G401.6 (cell line): ENCODE data around the gene MYO16.
"Not testable (repeated sequence)": the region's sequence is repeated elsewhere in the genome, so short reads cannot be mapped to it uniquely, and the experiment has no call there.

Experiments
- FAIRE-seq: peaks from 2 replicates; lab custom pipeline; 2012; peaks lifted over from hg19 to GRCh38; lab: Jason Lieb, UNC

The MYO16 gene

DNA sequence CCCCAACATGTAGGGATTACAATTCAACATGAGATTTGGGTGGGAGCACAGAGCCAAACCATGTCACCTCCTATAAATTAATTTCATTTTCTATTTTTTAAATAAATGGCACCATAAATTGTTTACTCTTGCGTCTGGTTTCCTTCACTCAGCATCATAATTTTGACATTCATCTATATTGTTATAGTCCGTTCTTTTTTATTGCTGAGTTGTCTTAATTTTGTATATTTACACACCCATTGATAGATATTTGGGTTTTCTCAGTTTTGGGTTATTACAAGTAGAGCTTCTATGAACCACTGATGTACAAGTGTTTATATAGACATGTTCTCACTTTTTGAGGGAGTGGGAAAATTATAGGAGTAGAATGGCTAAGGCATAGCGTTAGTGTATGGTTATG lies 445.4 kb downstream of the MYO16 start:
- no peak for FAIRE-seq

DNA sequence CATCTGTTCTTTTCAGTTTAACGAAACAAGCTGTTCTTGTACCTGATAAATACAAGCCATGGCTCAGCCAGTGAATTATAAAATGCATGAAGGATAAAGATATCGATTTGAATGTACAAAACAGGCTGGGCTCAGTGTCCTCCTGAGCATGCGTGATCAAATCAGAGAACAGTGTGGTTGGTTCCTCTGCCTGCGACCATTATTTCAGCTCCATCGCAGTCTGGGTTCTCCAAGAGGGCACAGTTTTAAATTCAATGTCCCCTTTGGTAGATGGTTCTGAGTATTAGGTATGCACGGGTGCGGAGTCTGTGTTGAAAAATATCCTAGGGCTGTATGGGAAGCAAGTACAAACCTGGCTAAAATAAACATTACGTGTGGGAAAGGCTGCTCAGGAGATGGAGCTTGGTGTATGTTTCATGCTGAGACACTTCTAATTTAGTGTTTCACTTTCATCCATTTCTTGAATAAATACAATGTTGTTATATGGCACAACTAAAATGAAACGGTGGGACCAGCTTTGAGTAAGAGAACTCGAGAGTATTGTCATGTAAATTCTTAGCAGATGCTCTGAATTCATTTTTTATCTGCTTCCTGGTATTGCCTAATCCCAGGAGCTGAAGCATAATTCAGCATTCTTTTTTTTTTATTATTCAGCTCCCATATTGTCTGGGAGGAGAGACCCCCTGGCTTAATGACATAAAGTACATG lies 458.7 kb downstream of the MYO16 start:
- no peak for FAIRE-seq

DNA sequence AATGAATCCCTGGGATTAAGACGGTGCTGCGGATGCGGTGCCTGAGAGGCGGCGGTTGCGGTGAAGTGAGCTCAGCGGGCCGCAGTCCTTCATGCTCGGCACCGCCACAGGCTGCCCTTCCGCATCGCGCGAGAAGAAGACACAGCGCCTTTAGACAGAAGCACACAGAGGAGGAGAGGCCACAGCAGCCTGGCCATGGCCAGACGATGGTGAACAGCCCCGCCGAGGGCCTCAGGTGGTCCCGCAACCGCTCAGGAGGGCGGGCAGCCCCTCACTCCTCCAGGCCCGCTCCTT lies 459.2 kb downstream of the MYO16 start:
- FAIRE-seq, result no peak

DNA sequence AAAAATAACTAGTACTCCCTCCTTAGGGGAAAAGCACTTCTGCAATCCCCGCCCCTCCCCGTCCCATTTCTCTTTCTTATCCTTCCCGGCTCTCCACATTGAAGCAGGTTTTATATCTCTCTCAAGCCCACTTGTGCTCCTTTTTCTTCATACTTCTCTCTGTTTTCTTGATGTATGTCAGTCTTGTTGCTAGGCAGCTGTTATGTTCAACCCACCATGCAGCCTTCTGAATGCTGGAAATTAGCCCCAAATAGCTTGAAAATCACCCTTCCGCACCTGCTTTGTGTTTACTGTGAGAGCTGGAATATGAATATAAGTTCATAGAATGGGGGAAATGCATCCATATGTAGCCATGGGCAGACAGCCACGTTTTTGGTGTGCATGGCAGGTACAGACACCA lies 461.4 kb downstream of the MYO16 start:
- FAIRE-seq, result no peak

DNA sequence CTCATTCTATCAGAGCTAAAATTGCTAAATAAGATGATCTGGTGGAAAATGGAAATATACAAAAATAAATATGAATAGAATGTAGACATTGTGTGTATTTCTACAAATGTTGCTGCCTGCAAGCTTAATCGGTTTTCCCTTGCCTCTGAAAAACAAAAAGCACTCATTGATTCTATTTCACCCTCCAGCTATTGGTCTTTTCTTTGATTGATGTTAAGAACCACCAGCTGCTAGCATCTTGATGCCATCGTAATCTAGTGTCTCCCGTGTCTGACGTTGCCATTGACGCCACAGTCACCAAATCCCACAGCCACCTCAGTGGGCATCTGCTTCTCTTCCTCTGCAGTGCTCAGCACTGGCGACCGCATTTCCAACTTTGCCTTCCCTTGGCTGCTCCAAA lies 461.8 kb downstream of the MYO16 start:
- FAIRE-seq, result no peak

DNA sequence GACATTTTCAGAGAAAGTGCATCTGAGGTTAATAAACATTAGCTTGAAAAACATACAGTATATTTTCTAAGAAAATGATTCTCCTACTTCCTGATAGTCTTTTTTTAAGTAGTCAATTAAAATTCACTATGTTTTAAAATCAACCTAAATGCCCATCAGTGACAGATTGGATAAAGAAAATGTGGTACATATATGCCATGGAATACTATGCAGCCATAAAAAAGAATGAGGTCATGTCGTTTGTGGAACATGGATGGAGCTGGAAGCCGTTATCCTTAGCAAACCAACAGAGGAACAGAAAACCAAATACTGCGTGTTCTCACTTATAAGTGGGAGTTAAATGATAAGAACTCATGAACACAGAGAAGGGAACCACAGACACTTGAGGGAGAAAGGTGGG lies 462.8 kb downstream of the MYO16 start:
- FAIRE-seq, result not testable (repeated sequence)

DNA sequence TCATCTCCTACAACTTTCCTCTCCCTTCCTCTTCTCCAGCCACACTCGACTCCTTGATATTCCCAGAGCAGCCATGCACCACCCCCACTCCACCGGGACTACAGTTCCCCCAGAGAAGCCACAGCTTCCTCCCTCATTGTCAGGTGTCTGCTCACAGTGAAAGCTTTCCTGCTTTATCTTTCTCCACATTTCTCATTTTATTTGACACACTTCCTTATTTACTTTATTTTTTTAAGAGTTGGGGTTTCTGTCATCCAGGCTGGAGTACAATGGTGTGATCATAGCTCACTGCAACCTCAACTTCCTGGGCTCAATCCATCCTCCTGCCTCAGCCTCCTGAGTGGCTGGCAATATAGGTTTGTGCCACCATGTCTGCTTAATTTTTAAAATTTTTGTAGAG lies 464.6 kb downstream of the MYO16 start:
- no peak for FAIRE-seq

DNA sequence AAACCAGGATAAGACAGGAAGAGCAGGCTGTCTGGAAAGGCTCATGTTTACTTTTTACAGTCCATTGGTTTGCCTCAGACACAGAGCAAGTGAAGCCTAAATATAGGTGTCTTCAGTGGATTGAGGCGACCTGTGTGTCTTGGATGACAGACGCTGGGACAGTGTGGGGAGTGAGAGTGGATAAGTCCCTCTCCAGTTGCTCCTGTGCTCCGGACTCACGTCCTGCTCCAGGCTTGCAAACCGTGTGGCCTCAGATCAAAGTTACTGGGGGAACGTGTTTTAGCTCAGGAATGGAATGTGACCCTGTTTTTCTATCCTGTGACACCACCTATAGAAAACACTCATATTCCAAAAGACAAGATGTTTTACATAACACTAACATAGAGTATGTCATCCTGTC lies 465.7 kb downstream of the MYO16 start:
- FAIRE-seq, result no peak

DNA sequence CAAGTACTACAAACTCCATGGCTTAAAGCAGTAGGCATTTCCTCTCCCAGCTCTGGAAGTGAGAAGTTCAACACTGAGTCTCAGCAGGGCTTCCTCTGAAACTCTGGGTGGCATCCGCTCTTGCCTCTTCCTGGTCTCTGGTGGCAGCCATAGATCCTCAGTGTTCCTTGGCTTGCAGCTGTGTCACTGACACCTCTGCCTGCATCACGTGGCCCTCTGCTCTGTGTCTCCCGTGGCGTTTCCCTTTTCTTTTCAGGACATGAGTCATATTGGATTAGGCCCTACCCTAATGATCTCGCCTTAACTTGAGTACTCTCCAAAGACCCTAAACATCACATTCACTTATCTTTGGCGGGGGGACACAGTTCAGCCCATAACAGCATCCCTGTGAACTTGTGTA lies 466.7 kb downstream of the MYO16 start:
- FAIRE-seq, result no peak

DNA sequence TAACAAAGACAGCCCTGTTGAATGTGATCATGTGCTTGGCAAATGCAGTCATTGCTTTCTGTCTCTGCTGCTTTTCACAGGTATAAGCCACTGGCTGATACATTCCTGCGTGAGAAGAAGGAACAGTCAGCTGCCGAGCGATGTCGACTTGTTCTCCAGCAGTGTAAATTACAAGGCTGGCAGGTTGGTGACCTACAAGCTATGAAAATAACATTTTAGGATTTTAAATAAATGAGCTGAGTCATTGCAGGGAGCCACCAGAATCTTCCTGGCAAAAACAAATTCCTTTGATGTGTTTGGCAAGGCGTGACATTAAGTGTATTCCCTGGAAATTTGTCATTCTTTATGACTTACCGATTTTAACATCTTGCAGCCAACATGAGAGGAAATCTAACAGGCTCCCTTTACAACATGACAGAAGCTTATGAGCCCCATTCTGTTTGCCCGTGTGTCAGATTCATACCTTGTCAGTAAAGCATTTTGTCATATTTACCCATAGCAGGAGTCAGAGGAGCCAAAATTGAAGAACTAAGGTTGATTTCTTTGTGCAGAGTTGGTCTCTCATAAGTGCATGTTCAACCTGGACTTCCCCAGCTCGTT lies 471.4 kb downstream of the MYO16 start:
- no peak for FAIRE-seq

DNA sequence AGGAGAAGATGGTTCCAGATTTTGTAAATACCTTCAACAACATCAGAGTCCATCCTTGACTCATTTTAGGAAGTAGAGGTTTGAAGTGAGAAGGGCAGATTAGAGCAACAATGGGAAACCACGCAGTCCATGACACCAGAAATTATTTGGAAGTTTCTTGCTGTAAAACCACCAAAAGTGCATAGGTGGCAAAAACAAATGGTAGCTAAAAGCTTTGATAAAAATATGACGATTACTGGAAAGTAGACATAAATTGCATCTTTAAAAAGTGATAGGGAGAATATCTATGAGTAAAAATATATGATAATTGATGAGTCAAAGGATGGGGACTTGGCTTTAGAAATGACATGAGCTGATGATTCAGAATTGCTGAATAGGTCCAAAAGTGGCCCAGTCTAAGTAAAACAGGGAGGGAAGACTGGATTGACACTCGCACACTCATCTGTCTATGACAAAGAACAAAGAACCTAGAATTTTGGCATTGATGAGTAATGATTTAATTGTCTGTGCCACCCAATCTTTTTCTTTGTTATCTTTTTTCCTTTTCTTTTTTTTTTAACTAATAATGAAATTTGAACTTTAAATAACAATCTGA lies 472.2 kb downstream of the MYO16 start:
- FAIRE-seq, result no peak

DNA sequence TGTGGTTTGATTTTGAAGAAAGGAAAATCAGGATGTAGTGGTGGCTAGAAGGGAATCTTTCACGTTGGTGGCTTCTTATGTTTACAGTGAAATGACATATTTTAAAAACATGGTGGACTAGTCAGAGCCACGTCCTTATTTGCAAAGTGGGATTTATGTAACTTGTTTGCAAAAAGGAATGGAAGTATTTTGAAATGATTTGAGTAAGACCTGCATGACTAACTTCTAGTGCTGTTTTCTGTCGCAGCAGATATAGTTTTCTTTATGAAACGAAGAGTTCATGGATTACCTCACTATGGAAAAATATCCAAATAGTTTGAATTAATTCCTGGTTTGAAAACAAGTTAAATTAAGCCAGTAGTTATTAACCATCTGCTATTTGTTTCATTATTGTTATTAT lies 476.5 kb downstream of the MYO16 start:
- no peak for FAIRE-seq

DNA sequence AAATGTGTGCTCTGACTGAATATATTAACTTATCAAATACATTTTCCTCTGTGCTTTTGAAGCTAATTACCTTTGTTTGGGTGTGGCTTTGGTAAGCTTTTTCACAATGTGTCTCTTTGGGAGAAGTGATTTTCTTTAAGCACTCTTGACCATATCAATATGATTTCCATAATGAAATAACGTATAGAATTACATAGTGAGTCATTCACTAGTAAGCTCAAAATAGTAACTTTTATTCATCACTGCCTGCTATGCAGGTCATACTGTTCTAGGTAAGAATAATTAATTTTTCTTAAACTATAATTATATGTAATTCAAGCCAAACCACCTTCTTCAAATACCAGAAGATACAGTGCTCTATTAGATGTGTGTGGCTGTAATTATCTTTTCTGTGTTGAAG lies 480.7 kb downstream of the MYO16 start:
- FAIRE-seq, result no peak

DNA sequence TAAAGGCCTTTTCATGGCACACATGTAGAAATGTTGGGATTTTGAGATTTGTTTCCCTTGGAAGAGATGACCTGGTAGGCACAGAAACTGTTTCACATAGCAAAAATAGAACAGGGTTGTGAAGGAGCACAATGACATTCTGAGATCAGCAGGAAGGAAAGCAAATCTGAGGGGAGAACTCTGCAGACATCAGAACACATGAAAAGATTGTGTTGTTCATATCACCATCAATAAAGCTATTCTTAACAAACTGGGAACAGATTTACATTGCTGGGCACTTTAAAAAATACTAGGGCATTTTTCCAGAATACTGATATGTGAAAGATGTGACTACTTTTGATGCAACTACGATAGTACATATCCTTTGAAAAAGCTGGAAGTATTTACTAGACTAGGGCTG lies 481.7 kb downstream of the MYO16 start:
- no peak for FAIRE-seq

DNA sequence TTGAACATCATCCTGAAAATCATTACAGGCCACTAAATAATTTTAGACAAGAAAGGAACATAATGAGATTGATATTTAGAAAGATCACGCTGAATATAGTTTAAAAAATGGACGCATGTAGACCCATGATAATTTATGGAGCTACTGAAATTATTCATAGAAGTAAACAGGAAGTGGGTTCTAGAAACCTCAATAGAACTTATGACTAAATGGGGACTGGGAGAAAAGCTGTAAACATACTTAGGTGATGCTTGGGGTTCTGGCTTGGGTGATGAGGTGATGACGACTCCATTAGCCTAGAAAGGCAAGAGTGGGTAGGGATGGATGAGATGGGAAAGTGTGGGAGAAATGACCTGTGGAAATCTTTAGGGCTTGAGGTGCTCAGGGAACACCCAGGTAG lies 484.0 kb downstream of the MYO16 start:
- FAIRE-seq, result no peak

DNA sequence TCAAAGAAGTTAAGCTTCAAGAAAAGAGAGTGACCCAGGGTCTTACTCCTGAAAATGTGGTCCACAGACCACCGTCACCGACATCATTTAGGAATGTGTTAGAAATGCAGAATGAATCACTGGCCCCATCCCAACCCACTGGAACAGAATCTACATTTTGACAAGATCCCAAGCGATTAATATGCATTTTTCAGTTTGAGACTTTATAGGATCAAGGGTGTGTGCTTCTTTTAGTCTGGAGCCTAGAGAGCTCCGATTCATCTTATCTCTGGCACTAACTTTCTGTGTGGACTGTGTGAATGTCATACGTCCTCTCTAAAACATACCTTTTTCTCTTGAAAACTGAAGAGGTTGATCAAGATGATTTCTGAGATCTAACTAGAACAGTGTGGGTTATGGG lies 484.8 kb downstream of the MYO16 start:
- FAIRE-seq, result no peak

DNA sequence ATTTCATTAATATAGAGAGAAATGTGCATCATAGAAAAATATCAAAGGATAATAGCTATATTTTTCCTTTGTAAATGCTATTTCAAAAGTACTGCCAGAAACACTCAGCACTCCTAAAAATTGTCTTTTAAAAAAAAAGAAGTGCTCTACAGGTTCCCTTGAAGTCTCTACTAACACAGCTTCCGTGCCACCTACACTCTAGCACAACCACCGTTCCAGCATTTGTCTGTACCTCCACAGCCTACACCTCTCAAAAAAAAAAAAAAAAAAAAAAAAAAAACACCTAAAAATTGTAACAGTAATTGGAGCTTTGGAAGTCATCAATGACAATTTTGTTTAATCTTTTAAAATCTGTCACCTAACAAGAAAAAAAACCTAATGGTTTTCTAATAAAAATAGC lies 485.6 kb downstream of the MYO16 start:
- no peak for FAIRE-seq

DNA sequence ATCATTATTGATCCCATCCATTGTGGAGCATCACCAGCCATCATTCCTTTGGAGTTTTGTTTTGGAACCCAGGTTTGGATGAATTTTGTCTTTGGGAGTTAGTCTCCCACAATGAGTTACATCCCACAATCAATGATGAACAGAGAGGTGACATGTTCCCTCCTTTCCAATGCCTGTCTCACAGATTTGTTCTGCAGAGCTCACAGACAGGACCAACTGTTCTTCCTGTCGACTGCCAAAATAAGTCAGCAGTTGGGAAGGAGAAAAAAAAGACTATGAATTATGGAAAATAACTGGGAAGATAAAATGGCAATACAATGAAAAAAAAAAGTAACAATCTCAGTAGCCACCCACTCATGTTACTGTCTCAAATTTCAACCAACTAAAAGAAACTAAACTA lies 489.1 kb downstream of the MYO16 start:
- FAIRE-seq, result no peak

DNA sequence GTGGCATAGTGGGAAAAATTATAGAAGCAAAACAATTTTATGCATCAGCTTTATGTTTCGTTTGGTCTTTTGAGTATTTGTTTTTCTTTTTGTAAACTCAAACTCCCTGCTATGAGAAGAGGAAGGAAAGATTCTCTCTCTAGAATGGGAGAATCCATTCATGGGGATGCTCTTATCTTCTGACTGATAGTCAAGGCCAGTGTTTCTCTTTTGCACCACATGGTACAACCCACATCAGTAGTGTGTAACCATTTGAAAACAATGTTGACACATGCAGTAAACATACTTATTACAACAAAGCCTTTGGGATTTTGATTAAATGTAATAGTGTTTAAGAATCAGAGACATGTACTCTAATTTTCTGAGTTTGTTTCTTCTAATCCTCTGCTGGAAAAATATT lies 490.5 kb downstream of the MYO16 start:
- FAIRE-seq, result no peak

DNA sequence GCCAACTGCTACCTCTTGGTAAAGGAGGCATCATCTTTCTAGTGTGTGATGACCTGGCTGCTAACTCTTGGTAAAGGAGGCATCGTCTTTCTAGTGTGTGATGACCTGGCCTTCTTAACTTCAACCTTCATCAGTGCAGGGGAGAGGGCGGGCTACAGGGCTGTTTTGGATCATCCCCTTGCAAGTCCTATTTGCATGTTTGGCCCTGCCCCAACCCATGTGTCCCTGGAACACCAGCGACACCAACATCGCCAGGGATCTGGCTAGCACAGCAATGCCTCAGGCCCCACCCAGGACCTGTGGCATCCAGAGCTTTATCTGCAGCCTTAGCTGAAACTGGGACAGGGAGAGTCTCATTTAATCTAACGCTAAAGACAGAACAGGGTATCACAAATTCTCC lies 492.4 kb downstream of the MYO16 start:
- FAIRE-seq, result no peak

DNA sequence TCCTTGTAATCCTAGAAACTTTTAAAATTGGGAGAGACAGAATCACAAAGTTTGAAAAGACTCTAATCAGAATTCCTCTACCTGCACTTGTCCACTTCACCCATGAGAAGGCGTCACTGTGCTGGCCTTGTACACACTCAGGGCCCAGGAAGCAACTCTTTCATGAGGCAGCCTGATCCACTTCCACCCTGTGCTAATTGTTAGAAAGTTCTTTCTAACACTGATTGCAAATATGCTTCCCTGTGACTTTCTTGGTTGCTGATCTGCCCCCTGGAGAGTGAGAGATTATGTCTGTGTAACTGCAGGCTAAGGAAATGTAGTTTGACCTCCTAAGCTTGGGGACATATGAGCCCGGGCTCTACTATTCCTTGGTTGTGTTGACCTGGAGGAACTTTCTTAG lies 494.6 kb downstream of the MYO16 start:
- FAIRE-seq, result no peak

DNA sequence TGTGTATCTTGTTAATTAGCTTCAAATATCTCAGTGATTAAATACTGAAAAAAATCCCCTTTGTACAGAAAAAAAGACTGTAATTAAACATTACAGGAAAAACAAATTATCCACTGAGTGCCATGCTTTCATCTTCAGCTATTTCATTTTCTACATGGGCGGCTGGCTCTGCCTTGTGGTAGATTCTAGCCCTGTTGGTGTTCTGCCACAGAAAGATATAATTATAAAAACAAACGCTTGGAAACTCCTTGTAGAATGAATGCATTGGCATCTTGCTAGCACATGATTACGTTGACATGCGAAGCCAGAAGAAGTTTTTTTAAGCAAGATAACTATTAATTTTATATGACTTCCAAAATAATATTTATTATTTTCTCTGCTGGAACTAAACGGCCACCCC lies 496.8 kb downstream of the MYO16 start:
- FAIRE-seq, result no peak

DNA sequence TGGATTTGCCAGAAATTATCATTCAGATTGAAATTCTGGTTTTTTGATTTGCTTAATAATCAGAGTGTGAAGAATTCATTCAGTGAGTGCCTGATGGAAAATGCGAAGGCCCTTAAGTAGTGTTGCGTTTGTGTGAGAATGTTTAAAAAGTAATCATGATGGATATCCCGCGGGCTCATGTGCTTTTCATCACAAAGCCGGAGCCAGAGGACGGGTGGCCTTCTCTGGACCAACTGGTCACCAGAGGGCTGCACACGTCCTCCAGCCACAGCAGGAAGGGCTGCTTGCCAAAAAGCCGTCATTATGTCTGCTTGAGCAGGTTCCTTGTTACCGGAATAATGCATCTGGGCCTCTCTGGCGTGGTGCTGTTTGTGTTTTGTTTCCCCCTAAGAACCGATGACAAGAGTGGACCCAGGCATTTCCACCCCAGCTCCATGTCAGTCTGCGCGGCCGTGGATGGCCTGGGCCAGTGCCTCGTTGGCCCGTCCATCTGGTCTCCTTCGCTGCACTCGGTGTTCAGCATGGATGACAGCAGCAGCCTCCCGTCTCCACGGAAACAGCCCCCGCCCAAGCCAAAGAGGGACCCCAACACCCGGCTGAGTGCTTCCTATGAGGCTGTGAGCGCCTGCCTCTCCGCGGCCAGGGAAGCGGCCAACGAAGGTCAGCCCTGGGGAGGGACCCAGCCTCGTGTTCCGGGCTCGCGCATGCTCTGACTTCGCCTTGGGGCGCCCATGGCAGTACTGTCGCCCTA lies 497.7 kb downstream of the MYO16 start:
- no peak for FAIRE-seq

DNA sequence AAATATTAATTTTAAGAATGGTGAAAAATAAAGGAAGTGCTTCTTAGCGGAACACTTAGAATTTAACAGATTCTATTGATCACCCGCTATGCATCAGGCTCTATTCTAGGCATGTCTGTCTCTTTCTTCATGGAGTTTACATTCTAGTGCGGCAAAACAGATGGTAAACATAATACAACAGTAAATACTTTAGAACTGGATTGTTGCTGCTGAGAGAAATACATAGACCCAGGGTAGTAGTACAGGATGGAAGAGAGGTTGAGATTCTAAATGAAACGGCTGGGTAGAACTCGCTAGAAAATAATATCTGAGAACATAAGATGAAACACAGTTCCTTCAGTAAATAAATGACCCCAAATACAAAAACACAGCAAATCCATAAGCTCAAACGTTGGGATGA lies 498.7 kb downstream of the MYO16 start:
- no peak for FAIRE-seq
